Measurements from ENCODE around the gene PRSS23.
"Not testable (repeated sequence)": the region's sequence is repeated elsewhere in the genome, so short reads cannot be mapped to it uniquely, and the experiment has no call there.

PRSS23 gene

DNA sequence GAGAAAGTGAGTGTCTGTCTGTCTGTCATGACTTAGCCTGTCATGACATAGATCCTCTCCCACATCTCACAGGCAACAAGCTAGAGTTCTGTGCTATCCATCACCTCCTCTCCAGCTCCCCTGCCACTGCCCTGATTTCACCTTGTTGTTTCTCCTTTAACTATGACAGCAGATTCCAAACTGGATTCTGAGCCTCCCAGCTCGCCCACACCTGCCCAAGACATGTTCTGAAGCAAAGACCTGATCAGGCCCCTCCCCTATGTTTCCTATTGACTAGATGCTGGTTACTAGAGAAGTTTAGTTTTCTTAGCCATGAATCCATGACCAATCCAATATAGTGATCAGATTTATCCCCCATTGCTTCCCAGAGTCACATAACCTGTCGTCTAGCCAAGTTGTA is 15.4 kb downstream of the PRSS23 start:
- DNase-seq, result no peak

DNA sequence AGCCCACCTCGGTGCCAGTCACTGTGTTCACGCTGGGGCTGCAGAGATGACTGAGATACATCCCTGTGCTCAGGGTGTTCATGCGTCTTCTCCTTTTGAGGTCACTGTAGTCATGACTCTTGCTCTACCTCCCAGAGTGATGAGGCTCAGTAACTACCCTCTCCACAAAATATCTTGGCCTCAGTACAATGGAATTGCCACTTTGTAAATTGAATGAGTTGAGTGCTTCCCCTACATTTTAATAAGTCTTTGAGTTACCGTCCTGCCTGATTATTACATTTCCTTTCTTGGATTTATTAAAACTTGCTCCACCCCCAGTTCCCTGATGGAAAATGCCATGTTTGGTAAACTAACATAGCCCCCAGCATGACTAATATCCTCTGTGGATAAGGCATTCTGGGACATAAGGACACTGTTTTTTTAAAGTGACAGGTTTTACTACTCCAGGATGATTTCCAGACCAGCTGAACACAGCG is 15.9 kb downstream of the PRSS23 start:
- DNase-seq, result no peak

DNA sequence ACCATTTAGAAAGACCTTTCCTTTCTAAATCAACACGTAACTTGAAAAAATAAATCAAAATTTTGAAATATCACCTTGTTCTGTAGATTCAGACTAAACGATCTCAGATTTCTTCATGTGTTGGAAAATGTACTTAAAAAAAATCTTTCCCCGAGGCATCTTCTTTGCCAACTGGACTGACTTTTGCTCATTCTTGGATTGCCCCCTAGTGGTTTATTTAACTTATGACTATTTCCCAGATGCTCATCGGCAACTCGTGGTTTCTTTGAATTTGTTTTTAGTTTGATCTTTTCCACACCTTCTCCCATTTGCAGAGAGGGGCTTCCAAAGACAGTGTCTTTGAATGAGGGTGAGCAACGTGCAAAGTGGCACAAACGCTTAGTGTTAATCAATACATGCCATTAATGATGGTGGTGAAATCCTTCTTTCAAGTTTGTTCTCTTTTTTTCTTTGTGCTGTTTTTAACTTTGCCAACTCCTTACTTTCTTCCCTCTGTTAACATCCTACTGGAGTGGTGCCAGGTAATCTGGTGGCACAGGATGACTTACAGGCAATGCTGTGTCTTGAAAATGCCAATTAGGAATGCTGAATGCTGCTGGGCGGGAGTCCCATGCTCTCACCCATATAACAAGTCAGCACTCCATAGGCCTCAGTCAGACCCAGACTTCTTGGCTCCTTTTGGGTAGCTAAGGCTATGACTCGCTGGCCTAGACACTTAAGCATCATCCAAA is 18.3 kb downstream of the PRSS23 start:
- peak; percentile 24 to 48 for DNase-seq

DNA sequence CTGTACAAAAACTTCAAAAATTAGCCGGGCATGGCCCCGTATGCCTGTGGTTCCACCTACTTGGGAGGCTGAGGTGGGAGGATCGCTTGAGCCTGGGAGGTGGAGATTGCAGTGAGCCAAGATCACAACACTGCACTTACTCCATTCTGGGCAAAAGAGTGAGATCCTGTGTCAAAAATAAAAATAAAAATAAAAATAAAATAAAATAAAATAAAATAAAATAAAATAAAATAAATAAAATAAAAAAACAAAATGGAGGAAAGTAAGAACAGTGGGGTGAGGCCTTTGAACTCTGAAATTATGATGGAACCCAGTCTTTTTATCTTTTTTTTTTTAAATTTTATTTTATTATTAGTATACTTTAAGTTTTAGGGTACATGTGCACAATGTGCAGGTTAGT is 23.8 kb downstream of the PRSS23 start:
- not testable (repeated sequence) for DNase-seq

DNA sequence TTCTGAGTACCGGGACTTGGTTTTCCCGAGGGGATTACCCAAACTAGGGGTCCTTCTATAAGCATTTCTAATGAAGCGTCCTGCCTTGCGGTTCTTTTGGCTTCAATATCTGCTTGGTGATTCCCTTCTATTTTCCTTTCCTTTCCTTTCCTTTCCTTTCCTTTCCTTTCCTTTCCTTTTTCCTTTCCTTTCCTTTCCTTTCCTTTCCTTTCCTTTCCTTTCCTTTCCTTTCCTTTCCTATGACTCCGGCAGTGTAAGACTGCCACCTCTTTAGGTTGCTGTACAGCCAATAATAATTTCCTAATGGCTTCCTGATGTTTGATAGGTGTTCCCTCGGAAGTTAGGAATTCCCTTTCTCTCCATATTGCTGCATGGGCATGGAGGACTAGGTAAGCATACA is 34.0 kb downstream of the PRSS23 start:
- not testable (repeated sequence) for DNase-seq

DNA sequence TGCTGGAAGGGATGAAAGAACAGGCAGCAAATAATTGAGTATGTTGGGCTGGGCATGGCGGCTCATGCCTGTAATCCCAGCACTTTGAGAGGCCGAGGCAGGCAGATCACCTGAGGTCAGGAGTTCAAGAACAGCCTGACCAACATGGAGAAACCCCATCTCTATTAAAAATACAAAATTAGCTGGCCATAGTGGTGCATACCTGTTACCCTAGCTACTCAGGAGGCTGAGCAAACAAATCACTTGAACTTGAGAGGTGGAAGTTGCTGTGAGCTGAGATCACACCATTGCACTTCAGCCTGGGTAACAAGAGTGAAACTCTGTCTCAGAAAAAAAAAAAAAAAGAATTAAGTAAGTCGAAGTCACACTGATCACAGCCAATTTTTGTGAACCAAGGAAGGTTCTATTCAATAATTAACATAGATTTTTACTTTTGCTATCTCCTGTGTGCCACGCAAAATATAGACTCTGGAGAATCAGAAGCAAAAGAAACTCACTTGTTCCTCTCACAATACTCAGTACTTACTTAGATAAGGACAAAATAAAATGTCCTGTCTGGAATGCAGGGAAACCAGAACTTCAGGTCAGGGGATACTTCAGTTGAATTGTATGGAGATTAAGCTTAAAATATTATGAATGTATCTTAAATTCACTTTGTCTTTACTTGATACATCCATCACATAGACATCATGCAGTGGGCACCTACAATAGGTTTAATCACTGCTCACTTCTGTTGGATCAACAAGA is 44.6 kb downstream of the PRSS23 start:
- not testable (repeated sequence) for DNase-seq

DNA sequence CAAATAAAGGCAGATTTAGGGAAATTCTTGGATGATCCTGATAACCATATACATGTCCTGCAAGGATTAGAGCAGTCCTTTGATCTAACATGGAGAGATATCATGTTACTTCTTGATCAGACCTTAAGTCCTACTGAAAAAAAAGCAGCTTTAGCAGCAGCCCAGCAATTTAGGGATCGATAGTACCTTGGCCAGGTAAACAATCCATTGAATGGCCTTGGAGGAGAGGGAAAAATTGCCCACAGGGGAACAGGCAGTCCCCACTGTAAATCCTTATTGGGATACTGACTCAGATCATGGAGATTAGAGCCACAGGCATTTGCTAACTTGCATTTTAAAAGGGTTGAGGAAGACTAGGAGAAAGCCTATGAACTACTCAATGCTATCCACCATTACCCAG is 47.8 kb downstream of the PRSS23 start:
- no peak for DNase-seq

DNA sequence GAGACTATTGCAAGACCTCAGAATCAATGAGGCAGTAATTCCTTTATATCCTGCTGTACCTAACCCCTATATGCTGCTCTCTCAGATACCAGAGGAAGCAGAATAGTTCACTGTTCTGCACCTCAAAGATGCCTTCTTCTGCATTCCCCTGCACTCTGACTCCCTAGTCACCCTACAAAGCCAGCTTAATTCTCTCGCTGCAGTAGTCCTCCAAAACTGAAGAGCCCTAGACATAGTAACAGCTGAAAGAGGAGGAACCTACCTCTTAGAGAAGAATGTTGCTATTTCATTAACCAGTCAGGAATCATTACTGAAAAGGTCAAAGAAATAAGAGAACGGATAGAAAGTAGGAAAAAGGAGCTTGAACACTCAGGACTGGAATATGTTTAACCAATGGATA is 49.3 kb downstream of the PRSS23 start:
- no peak for DNase-seq
